Left colon (tissue), 2 donors: ENCODE measurements around the gene CLIC3. TPM values are rescaled to one million over a fixed set of nuclear protein-coding genes. Genes with fewer than 3 reads are reported as not detected.
A peak's percentile ranks its signal among the peaks of the same experiment; 100 is the strongest.

Experiments
- ATAC-seq: fragments of 200-7000 bp; cut with Tn5 transposase; one replicate; pipeline ENCODE4 v1.9.1; 2020; ENCODE audit warnings: mild to moderate bottlenecking, moderate library complexity
- DNase-seq, 2 donors: peaks; one replicate each; pipeline ENCODE4 v3.0.0-alpha.2; 2020
- intact Hi-C, 2 donors: fragments of 100-400 bp; cut with DNase I in 1 of 2; cut with micrococcal nuclease in 1 of 2; formaldehyde crosslinking; loops; one replicate each; pipeline versions ENCODE4 v1.11.2 to v1.14.0; 2022; cut with DNase I, micrococcal nuclease
- long read RNA-seq: library from polyadenylated mRNA; unstranded; transcript quantifications from one replicate; pipeline ENCODE4 v2.0.0, GENCODE V29; 2021
- total RNA-seq, 2 donors: library from RNA; stranded (reverse); fragmentation: NEBNext Ultra II Directional; extraction: Animal tissue kit (Norgen Biotek cat#: 25700); gene quantifications; one replicate each; pipeline ENCODE4 v1.2.1, GENCODE V29; 2021
- donor health status: DM: no; HTN: no; CAD: no.
- donor health status: DM: yes; HTN: yes; CAD: no.

CLIC3 gene, protein sequence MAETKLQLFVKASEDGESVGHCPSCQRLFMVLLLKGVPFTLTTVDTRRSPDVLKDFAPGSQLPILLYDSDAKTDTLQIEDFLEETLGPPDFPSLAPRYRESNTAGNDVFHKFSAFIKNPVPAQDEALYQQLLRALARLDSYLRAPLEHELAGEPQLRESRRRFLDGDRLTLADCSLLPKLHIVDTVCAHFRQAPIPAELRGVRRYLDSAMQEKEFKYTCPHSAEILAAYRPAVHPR
- 1 to 10 TPM; 3.2 to 3.8 TPM for total RNA-seq
- long read RNA-seq, partial matches to known transcripts: 0 of 1 reads
- long read RNA-seq, other reads (novel, unspliced or antisense): 0 of 1 reads

DNA sequence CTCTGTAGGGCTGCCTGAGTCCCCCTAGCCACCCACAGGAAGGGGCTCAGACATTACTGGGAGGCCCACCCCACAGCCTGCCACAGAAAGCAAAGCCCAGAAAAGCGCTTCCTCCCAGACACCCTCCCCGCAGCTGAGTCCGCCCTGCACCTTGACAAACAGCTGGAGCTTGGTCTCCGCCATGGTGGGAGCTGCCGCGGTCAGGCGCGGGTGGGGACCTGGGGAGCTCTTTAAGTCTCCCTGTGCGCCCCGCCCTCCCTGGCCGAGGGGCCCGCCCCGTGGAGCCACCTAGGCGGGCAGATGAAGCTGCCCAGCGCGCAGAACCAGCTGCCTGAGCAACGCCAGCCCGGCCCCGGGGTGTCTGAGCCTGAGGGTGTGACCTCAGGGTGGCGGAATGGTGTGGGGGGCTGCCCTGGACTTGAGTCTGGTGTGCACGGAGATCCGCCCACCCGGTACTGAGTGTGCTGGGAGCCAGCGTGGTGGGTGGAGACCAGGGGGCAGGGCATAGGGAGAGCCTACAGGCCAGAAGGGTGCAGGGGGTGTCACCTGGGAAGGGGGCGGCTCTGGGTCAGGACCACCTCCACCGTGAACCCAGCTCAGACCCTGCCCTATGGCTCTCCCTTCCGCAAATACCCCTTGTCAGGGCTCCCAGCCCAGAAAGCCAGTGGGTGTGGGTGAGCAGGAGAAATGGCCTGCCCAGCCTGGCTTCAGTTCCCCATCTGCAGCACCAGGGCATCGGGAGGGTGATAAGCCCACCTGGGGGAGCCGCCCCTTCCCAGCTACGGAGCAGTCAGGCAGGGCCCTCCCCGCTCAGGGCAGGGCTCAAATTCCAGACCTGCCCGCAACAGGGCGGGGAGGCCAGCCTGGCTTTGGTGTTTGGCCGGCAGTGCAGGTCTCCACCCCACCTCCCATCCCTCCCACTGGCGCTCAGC, at the start of gene CLIC3:
CLIC3 (minus strand) TSS at position 208 of the 932 bp plus-strand sequence; CDS start at position 183, 25 bp downstream.
- intact Hi-C loops: no loop called here
- peak; percentile 39 for ATAC-seq
- peak; percentile 69 to 80 for DNase-seq

DNA sequence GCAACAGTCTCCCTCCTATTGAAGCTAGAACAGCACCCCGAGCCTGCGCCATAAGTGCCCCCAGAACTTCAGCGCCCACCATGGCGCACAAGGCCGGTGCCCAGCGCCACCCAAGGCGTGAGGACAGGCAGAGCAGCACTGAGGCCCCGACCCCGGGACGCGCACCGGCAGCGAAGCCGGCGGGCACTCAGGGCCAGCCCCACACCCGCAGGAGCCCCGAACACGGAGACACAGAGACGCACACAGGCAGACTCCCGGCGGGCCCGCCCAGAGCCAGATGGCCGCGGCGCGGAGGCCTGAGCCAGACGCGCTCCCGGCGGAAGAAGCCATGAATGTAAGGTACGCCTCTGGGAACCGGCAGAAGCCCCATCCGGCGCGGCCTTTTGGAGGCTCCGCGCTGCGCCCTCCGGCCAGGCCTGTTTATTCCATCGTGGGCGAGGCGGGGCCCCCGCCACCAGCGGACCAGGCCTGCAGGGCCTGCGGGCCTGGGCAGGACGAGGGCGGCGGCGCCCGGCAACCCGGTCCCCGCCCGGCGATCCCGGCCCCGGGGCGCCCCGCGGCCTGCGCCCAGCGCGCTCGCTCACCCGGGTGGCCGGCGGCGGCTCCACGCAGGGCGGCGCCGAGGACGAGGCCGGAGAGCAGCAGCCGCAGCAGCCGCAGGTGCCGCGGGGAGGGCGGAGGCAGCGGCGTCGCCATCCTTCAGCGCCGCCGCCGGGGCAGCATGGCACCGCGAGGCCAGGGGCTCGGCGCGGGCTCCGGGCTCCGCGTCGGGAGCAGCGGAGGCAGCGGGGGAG, 49.1 kb upstream of the CLIC3 start:
- intact Hi-C loops: no loop called here
- ATAC-seq (peak; percentile 37), DNase-seq (peak in 1 of 2 donors; percentile 52)

DNA sequence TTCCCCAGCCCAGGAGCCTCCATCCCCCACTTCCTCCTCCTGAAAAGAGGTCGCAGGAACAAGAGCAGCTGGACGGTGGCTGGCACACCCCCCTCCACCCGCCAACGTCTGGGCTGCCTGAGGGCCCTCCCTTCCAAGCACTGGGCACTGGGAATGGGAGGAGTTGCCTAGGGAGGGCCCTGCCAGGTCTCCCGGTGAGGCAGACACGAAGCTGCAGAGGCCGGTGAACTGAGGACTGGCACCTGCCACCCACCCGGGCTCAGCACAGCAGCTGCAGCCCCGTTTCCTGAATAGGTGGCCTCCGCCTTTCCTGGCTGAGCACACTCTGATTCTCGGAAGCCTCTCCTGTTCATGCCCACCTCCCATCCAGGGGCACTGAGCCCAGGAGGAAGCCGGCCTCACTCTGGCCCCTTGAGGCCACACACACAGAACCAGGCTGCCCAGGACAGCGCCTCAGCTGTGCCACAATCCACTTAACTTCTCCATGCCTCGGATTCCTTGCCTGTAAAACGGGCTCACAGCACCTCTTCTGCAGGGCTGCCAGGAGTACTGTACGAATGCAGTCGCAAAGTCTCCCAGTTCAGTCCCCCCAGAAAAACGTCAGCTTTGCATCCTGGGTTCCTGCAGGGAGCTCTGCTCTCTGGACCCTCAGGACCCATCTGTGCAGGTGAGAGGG, 48.3 kb upstream of the CLIC3 start:
- intact Hi-C loops: no loop called here
- peak; percentile 76 for ATAC-seq
- peak; percentile 74 to 75 for DNase-seq

DNA sequence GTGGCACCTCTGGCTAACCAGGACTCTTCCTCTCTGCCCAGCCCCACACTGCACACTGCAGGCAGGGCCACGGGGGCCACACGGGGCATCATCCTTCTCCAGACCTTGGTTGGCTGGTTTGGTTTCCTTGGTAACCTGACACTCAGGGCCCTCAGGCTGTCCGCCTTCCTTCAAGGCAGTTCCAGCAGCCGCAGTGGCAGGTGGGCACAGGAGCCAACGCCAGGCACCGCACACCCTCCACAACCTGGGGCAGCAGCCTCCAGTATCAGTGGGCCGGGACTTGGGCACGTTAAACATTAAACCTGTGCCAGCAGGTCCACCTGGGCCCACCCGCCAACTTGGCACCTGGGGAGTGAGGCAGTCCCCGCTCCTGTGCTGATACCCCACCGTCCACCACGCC, 47.7 kb upstream of the CLIC3 start:
- intact Hi-C loops: no loop called here
- peak; percentile 2 for ATAC-seq
- DNase-seq: no peak

DNA sequence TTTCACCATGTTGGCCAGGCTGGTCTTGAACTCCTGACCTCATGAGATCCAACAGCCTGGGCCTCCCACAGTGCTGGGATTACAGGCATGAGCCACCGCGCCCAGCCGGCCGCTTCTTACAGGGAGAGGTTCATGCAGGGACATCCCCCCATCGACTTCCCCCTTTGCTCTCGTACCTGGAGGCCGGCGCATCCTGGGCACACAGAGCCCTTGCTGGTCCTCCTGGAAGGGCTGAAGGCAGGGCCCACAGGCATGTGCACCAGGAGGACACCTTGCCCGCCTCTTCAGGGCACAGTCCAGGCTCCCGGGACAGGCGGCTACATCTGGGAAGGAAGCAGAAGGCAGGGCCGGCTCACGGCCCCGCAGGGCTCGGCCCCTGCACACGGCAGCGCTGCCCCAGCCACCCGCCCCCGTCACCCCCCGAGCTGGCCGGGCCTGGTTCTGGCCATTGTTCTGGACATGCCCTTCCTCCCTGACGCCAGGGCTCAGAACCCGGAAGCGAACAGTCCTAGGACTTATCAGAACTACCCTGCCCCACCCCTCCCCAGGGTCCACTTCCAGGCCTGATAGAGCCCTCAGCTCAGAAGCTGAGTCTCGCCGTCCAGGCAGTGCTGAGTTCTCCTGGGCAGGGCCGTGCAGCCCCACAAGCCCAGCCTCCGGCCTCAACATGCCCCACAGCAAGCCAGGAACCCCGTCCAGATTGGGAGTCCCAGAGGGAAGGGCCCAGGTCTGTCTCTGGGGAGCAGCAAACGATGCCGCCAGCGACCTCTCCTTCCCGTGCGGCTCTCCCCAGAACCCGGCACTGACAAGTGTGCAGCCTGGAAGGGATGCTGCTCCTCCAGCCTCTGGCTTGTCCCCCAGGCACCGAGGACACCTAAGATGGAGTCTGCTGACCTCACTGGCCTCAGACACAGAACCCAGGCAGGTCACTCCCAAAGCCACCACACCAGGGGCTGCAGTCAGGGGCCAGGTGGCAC, 46.7 kb upstream of the CLIC3 start:
- intact Hi-C loops: no loop called here
- ATAC-seq (no peak), DNase-seq (no peak)

DNA sequence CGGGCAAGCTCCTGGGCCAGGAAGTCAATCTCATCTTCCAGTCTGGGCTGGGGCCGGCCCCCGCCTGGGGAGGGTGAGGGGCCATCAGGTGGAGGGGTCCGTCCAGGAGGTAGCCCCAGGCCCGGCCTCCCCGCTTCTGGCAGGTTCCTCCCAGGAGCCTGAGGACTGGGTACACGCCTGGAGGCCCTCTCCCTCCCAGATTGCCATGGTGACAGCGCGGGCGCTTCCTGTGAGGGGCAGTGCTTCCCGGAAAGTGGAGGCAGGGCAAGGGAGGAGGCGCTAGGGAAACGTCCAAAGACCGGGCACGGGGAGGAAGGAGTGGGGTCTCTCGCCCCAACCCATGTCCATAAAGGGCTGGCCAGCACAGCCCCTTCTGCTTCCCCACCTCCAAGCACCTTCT, 44.8 kb upstream of the CLIC3 start:
- DNase-seq: no peak
- intact Hi-C loops: no loop called here
- ATAC-seq: no peak

DNA sequence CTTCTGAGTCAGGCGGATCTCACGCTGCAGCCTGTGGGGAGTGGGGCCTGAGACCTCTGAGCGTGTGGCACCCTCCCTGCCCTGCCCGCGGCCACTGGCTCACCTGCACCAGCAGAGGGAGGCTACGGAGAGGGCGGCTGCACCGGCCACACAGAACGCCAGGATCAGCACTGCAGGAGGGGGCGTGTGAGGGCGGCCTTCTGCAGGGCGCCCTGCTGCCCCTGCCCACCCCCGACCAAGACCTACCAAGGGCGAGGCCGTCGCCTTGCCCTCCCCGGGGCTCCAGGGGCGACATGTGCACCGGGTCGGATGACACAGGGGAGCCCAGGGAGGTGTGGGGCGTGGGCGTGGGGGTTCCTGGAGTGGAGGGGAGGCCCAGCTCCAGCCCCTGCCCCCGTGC, 44.2 kb upstream of the CLIC3 start:
- intact Hi-C loops: no loop called here
- DNase-seq: no peak
- no peak for ATAC-seq

DNA sequence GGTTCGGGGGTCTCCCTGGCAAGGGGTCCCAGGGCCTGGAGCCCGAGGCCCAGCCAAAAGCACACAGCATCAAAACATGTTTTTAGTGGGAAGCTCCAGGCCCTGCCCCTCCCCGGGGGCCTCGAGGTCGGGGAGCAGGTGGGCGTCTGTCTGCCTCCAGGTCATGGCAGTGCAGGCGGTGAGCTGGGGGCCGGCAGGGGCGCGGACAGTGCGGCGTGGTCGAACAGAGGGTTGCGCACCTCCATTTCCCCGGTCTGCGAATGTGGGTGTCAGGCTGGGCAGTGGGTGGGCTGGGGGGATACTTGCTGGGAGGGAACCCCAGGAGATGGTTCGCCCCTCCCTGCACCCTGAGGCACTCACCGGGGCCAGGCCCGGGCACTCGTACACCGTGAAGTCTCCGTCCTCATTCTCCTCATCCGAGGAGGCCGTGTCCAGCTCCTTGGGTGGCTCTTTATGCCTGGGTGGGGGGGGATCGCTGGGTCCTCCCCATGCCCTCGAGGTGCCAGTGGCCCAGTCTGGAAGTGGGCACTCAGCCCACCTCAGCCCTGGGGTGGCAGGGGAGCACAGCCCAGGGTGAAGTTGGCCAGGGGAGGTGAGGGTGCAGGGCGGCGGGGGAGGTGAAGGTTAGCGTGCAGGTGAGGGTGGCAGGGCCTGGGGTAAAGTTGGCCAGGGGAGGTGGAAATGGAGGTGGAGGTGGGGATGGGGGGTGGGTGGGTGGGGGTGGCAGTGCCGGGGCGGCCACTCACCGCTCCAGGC, 43.4 kb upstream of the CLIC3 start:
- intact Hi-C loops: loop anchor here in 1 of 2 donors (5.0 kb wide), 1 partner anchor 252 kb away; no protein-coding TSS in a partner anchor
- DNase-seq (no peak), ATAC-seq (no peak)

DNA sequence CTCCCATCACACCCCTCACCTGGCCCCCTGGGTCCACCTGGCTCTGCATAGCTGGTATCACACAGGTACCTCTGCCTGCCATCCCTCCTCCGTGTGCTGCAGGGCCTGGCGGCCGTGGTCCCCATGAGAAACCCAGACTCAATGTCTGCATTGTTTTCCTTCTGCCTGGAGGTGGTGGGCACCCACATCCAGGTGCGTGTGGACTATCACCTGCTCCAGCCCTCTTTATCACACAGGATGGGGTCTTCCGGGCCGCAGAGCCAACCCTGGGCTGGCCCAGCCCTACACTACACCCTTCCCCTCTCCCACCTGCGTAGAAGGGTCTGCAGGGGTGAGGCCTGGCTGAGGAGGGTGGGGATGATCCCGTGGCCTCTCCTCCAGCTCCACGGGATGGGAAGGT, 42.5 kb upstream of the CLIC3 start:
- intact Hi-C loops: loop anchor here in 1 of 2 donors (5.0 kb wide), 1 partner anchor 252 kb away; no protein-coding TSS in a partner anchor
- ATAC-seq: no peak

DNA sequence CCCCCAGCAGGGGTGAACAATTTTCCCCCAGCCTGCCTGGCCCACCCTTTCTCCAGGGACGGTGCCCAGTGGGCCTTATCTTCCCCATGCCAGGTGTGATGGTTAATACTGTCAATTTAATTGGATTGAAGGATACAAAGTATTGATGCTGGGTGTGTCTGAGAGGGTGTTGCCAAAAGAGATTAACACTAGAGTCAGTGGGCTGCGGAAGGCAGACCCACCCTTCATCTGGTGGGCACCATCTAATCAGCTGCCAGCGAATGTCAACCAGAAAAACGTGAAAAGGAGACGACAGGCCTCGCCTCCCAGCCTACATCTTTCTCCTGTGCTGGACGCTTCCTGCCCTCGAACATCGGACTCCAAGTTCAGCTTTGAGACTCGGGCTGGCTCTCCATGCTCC, 41.1 kb upstream of the CLIC3 start:
- no peak for DNase-seq
- intact Hi-C loops: loop anchor here in 1 of 2 donors (5.0 kb wide), 1 partner anchor 250 kb away; no protein-coding TSS in a partner anchor
- no peak for ATAC-seq

More for the DNA sequence above, 42.5 kb upstream of the CLIC3 start:
- DNase-seq: no peak

DNA sequence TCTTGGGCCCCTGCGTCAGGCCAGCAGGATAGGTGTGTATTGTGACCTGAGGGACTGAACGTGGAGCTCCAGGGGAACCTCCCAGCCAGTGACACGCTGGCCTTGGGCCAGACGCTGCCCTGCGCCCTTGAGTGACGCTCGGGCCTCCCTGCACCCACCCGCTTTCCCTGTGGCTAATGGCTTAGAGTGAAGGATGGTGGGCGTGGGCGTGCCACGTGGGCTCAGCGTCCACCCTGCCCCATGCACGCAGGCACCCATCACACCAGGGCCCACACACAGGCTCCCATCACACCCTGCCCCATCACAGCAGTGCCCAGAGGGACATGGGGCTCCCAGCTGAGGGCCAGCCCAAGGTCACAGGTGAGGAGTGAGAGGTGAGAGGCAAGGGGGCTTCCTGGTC, 40.7 kb upstream of the CLIC3 start:
- DNase-seq: no peak
- intact Hi-C loops: loop anchor here in 1 of 2 donors (5.0 kb wide), 1 partner anchor 250 kb away; no protein-coding TSS in a partner anchor
- ATAC-seq: no peak

DNA sequence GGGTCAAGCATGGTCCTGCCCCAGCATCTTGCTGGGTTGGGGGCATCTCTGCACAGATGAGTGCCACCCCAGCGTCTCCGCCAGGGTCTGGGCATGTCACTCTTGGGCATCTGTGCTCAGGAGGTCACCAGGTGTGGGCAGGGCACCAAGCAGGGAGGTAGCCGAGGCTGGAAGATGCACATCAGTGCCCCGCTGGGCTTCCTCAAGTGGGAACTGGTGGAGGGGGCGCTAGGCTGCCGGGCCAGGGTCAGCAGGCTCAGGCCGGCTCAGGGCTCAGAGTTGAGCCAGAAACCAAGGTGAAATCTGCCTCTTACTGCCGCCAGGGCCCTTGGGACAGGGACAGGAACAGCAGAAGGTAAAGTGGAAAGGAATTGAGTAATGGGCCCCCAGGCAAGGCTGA, 39.6 kb upstream of the CLIC3 start:
- intact Hi-C loops: loop anchor here in 1 of 2 donors (5.0 kb wide), 1 partner anchor 249 kb away; no protein-coding TSS in a partner anchor
- DNase-seq: no peak
- ATAC-seq: no peak

DNA sequence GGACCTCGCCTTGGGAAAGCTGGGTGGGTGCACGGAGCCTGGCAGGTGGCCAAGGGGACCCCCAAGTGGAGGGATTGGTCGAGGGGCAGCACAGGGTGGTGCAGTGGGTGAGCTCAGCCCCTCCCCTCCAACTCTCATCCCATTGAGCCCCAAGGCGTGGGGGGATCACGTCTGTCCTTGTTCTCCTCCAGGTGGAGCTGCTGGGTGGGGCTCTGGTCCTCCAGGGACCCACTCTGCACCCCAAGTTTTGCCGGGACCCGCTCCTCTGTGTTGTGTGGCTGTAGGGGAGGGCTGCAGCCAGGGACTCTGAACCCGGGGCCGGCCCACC, 39.1 kb upstream of the CLIC3 start:
- intact Hi-C loops: loop anchor here in 1 of 2 donors (5.0 kb wide), 1 partner anchor 248 kb away; no protein-coding TSS in a partner anchor
- peak; percentile 2 for ATAC-seq

DNA sequence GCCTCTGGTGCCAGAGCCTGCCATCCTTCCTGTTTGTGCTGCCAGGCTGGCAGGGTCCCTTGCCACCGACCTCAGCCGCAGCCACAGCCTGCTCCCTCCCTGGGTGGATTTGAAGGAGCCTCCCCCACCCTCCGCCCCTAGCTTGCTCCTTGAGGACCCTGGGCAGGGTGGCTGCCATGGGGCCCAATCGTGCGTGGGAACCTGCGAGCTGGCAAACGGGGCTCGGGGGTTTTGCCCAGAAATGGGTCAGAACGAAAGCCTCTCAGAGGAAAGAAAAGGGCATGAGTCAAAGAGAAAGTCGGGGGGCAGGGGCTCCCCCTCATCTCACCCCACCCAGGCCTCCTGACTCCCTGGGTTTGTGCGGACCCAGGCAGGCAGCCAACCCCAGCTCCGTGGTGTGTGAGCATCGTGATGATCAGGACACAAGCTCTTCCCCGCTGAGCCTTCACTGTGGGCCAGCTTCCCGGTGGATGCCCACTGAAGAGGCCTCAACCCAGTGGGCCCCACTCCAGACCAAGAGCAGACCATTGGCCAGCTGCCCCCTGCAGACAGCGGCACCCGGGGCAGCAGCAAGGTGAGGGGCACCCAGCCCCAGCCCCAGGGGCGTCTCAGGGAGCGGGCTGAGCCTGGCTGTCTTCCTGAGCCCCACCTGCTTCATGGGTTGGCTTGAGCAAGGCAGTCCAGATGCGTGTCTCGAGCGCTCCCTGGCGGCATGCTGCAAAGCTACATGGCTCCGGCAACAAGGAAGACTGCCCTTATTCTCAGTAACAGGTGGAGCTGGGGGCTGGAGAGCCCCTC, 38.5 kb upstream of the CLIC3 start:
- DNase-seq (peak; percentile 80 to 81), ATAC-seq (peak; percentile 84)
- intact Hi-C loops: loop anchor here in 1 of 2 donors (5.0 kb wide), 1 partner anchor 248 kb away; no protein-coding TSS in a partner anchor

More for the DNA sequence above, 39.1 kb upstream of the CLIC3 start:
- no peak for DNase-seq

DNA sequence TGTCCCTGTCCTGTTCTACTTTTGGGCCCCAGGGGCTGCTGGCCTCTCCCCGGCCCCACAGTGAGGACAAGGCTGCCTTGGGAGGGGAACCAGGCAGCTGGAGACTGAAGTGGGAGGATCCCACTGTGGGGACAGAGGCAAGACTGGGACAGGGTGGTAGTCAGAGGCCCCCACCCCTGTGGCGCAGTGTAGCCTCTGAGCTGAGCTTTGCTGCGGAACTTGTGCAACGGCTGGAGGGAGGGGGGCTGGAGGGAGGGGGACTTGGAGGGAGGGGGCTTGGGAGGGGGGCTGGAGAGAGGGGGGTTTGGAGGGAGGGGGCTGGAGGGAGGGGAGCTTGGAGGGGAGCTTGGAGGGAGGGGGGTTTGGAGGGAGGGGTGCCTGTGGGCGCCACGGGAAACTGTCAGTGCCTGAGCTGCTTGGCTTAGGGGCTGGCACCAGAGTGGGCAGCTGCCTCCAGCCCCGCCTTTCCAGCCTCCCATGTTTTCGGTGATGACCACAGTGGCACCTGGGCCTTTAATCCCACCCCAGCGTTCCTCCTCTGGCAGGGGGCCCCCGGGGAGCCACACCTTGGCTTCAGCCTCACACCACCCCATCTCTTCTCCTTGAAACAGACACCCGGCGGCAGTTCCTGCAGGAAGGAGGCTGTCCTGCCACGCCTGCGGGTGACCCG, 37.8 kb upstream of the CLIC3 start:
- DNase-seq (peak; percentile 76 to 78), ATAC-seq (peak; percentile 79)
- intact Hi-C loops: no loop called here
